K562 (cell line): ENCODE data around the gene COX20. TPM values are rescaled to one million over a fixed set of nuclear protein-coding genes. Genes with fewer than 3 reads are reported as not detected.

Experiments used
- HEY1 ChIP-seq: fragments of 250-450 bp; sonication (Bioruptor Pico); IDR thresholded peaks from 2 replicates; pipeline ENCODE4 v1.5.0; 2020; ENCODE audit warnings: mild to moderate bottlenecking, moderate library complexity, borderline replicate concordance
- IFI16 ChIP-seq: fragments of 250-450 bp; sonication (Bioruptor Pico); IDR thresholded peaks from 2 replicates; pipeline ENCODE4 v2.1.2; 2022; ENCODE audit warnings: mild to moderate bottlenecking, inconsistent platforms
- ILF3 ChIP-seq: fragments of 450-650 bp; IDR thresholded peaks from 2 replicates; pipeline ENCODE4 v1.6.1; 2018; ENCODE audit warnings: antibody characterized with exemption, mild to moderate bottlenecking, moderate library complexity, borderline replicate concordance
- NCOA6 ChIP-seq: fragments of 450-650 bp; IDR thresholded peaks from 2 replicates; pipeline ENCODE4 v1.6.1; 2017; ENCODE audit warnings: mild to moderate bottlenecking
- NR2C2 ChIP-seq, 2 experiments: fragments of 200-800 bp in 1 of 2; sonication (Bioruptor generic) in 1 of 2; sonication (generic) in 1 of 2; formaldehyde crosslinking in 1 of 2; IDR thresholded peaks; 2 replicates each; pipeline versions ENCODE4 v1.6.1 to v1.8.0; 2016 to 2022; ENCODE audit warnings: mild to moderate bottlenecking in 1 of 2, missing compliant biosample characterization in 1 of 2, missing genetic modification characterization in 1 of 2, missing genetic modification reagents in 1 of 2
- NR2F6 ChIP-seq: fragments of 450-650 bp; formaldehyde crosslinking; IDR thresholded peaks from 2 replicates; pipeline ENCODE4 v1.4.0; 2020; ENCODE audit warnings: mild to moderate bottlenecking
- PHTF2 ChIP-seq: fragments of 250-450 bp; sonication (Bioruptor Pico); IDR thresholded peaks from 2 replicates; pipeline ENCODE4 v1.5.0; 2021; ENCODE audit warnings: mild to moderate bottlenecking
- PTBP1 ChIP-seq: fragments of 200-400 bp; formaldehyde crosslinking; IDR thresholded peaks from 2 replicates; pipeline ENCODE4 v1.6.1; 2017; ENCODE audit warnings: low read depth, low read length
- SAFB2 ChIP-seq: fragments of 200-400 bp; formaldehyde crosslinking; IDR thresholded peaks from 2 replicates; pipeline ENCODE4 v1.6.1; 2018; ENCODE audit warnings: borderline replicate concordance, low read length, low read depth, moderate library complexity; ENCODE audit not compliant: severe bottlenecking
- SRSF7 ChIP-seq: fragments of 200-400 bp; formaldehyde crosslinking; optimal IDR thresholded peaks from 2 replicates; pipeline ENCODE3; 2017; ENCODE audit warnings: mild to moderate bottlenecking, low read depth, low read length
- TBL1XR1 ChIP-seq, 2 experiments: IDR thresholded peaks; 2 replicates each; pipeline ENCODE4 v1.6.1; 2012; ENCODE audit warnings: improper control_type of control experiment in 2 of 2, low read length in 2 of 2, mild to moderate bottlenecking in 1 of 2
- ZNF57 ChIP-seq: fragments of 450-650 bp; formaldehyde crosslinking; IDR thresholded peaks from 2 replicates; pipeline ENCODE4 v1.4.0; 2020; ENCODE audit warnings: mild to moderate bottlenecking, moderate library complexity
- ZNF668 ChIP-seq: fragments of 250-450 bp; sonication (Bioruptor Pico); IDR thresholded peaks from 2 replicates; pipeline ENCODE4 v1.8.0; 2022; ENCODE audit warnings: mild to moderate bottlenecking, inconsistent platforms
- polyA plus RNA-seq, 8 experiments: library from polyadenylated mRNA; depleted of rRNA in 4 of 8; stranded (reverse) in 5 of 8; unstranded in 3 of 8; fragments of >200 nt; fragmentation: Nextera tagmentation in 2 of 8; fragmentation: Illumina TruSeq in 1 of 8; extraction: Ambion mirVana in 2 of 8; extraction: Trizol in 1 of 8; gene quantifications; 2 replicates each; pipeline versions ENCODE4 v1.2.1 to v1.2.3, GENCODE V29; 2011 to 2014; ENCODE audit warnings: inconsistent platforms in 1 of 8, missing spikeins in 1 of 8
- total RNA-seq, 7 experiments: library from RNA; depleted of rRNA in 6 of 7; stranded (reverse); fragments of >200 nt in 6 of 7; fragmentation: Illumina TruSeq in 2 of 7; extraction: Trizol in 2 of 7; gene quantifications; 2 replicates each; pipeline versions ENCODE4 v1.2.1 to v1.2.3, GENCODE V29; 2011 to 2021; ENCODE audit warnings: low replicate concordance in 1 of 7
- TF ChIP-seq, protein P1 (sequence below): fragments of 250-450 bp; sonication (Bioruptor Pico); IDR thresholded peaks from 2 replicates; pipeline ENCODE4 v1.5.0; 2021; ENCODE audit warnings: mild to moderate bottlenecking, moderate library complexity
- TF ChIP-seq, protein P2 (sequence below): fragments of 450-650 bp; formaldehyde crosslinking; IDR thresholded peaks from 2 replicates; pipeline ENCODE4 v1.4.0; 2020; ENCODE audit warnings: mild to moderate bottlenecking, moderate library complexity
- TF ChIP-seq, protein P3 (sequence below): sonication (generic); formaldehyde crosslinking; IDR thresholded peaks from 2 replicates; pipeline ENCODE4 v1.8.0; 2022; ENCODE audit warnings: missing genetic modification reagents, mild to moderate bottlenecking, borderline replicate concordance
- TF ChIP-seq, protein P4 (sequence below): sonication (generic); formaldehyde crosslinking; IDR thresholded peaks from 2 replicates; pipeline ENCODE4 v1.5.0; 2020; ENCODE audit warnings: missing genetic modification reagents
- TF ChIP-seq, protein P5 (sequence below): fragments of 450-650 bp; formaldehyde crosslinking; IDR thresholded peaks from 2 replicates; pipeline ENCODE4 v1.4.0; 2022; ENCODE audit warnings: missing genetic modification characterization

Gene COX20
- total and polyA plus RNA-seq, 9 of the 15 experiments (the other 6 are each of a cell fraction or from before 2014, with no cell fraction given), result 41.5 to 192 (median 84.3) TPM

DNA sequence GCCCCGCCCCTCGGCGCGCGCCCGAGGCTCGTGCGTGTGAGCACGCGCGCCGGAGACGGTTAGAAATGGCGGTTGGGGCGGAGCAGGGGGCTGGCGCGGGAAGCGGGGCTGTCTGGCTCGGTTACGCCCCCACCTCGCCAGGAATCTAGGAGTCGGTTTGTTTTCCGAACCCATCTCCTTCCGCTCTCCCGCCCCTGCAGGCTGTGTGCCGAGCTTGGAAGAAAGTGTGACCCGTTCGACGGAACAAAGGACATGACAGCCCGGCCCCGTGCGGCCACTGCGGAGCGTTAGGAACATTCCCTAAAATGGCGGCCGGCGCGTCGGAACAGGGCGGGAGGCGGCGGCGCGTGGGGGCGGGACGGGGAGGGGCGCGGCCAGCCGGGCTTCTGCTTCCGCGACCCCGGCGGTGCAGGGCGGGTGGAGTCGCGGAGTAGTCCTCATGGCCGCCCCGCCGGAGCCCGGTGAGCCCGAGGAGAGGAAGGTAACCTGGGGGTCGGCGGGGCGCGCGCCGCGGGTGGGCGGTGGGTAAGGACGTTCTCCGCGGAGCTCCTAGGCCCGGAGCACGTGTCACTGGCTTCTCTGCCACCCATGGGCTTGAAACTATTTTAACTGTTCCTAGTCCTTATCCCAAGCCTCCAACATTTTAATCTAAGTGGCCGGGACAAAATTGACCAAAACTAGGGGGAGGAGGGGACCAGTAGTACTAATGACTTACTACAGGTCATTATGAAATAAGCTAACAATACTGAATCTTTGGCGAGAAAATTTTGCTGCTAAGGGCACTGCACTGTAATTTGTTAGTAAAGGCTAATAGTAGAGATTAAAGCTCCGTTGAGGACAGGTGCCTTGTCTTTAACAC is at the start of gene COX20 (continued):
- TF ChIP-seq SRSF7 (no peak), HEY1 (CRISPR knock-in tag) (peak; percentile 19; the same call in 1 of the 2 replicates), ZNF57 (no peak), NR2F6 (CRISPR knock-in tag) (peak; percentile 58; the same call in 1 of the 2 replicates), SAFB2 (no peak), IFI16 (CRISPR knock-in tag) (0 out of 2 replicates have a peak, but pooled peaks have one; percentile 34), PHTF2 (CRISPR knock-in tag) (0 out of 2 replicates have a peak, but pooled peaks have one; percentile 34), NCOA6 (no peak), TBL1XR1 (IDR thresholded peaks at IDR 0.05; ENCODE audit: low read length in 2 of 2) (peak in 1 of 2 experiments; percentile 2; a peak in 1 of 4 replicates), ZNF668 (CRISPR knock-in tag) (no peak), NR2C2 (CRISPR knock-in tag; IDR thresholded peaks at IDR 0.05) (no peak), NR2C2 (tag; IDR thresholded peaks at IDR 0.05) (peak; percentile 88; the same call in 1 of the 2 replicates), ILF3 (0 out of 2 replicates have a peak, but pooled peaks have one; percentile 80), PTBP1 (peak; percentile 79)
- TF ChIP-seq, protein P1, sequence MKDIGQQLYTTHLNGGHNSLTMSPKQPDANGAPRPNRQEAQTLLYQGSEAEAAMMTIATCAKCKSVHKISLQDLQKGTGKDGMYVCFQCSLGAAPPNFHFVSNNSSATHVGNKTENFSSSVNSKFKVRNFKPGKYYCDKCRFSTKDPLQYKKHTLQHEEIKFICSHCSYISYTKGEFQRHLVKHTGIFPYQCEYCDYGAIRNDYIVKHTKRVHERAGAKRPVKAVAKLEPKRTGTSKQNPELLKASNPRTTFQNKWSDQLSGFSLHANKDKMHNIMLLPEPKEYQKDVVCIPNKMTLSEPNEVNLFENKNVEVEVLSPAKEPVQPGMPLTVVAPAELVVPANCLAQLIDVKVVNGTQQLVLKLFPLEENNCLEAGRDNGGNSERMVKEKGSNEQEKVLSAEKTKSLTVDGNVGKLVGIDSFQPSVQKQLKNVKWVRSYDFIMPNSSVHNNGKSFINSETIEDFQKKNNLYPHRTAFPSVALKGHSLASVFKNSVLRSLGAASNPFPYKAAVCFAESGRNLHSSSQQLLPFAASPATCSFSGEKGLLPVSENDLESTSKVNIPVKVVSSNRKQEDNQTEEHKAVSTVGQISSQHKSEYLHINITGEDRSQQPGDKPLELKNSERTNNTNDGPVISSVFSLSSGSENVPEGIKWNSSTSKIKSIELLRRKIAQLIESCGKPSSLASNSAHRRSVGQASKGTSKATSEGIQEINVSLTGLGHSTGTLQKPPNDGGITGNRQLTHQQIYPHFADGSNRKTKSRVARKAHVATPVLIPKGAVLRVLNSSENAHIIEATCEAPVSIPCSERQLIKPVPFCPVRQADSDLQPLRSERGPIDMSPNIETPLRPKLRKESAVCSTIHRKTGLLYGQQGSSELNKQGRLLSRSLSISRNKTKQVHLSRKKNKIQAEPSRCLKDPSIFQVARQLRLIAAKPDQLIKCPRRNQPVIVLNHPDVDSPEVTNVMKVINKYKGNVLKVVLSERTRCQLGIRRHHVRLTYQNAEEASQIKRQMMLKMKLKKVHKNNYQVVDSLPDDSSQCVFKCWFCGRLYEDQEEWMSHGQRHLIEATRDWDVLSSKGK (CRISPR knock-in tag), result peak; percentile 69; the same call in 1 of the 2 replicates
- TF ChIP-seq, protein P2, sequence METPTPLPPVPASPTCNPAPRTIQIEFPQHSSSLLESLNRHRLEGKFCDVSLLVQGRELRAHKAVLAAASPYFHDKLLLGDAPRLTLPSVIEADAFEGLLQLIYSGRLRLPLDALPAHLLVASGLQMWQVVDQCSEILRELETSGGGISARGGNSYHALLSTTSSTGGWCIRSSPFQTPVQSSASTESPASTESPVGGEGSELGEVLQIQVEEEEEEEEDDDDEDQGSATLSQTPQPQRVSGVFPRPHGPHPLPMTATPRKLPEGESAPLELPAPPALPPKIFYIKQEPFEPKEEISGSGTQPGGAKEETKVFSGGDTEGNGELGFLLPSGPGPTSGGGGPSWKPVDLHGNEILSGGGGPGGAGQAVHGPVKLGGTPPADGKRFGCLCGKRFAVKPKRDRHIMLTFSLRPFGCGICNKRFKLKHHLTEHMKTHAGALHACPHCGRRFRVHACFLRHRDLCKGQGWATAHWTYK (CRISPR knock-in tag), result peak; percentile 16; the same call in 1 of the 2 replicates
- TF ChIP-seq, protein P3, sequence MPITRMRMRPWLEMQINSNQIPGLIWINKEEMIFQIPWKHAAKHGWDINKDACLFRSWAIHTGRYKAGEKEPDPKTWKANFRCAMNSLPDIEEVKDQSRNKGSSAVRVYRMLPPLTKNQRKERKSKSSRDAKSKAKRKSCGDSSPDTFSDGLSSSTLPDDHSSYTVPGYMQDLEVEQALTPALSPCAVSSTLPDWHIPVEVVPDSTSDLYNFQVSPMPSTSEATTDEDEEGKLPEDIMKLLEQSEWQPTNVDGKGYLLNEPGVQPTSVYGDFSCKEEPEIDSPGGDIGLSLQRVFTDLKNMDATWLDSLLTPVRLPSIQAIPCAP, result 0 out of 2 replicates have a peak, but pooled peaks have one; percentile 12
- TF ChIP-seq, protein P4, sequence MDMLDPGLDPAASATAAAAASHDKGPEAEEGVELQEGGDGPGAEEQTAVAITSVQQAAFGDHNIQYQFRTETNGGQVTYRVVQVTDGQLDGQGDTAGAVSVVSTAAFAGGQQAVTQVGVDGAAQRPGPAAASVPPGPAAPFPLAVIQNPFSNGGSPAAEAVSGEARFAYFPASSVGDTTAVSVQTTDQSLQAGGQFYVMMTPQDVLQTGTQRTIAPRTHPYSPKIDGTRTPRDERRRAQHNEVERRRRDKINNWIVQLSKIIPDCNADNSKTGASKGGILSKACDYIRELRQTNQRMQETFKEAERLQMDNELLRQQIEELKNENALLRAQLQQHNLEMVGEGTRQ (CRISPR knock-in tag), result no peak; the same call in 1 of the 2 replicates
- TF ChIP-seq, protein P5, sequence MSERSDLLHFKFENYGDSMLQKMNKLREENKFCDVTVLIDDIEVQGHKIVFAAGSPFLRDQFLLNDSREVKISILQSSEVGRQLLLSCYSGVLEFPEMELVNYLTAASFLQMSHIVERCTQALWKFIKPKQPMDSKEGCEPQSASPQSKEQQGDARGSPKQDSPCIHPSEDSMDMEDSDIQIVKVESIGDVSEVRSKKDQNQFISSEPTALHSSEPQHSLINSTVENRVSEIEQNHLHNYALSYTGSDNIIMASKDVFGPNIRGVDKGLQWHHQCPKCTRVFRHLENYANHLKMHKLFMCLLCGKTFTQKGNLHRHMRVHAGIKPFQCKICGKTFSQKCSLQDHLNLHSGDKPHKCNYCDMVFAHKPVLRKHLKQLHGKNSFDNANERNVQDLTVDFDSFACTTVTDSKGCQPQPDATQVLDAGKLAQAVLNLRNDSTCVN (CRISPR knock-in tag), result peak; percentile 76
